Smooth muscle cell (in vitro differentiated cells): ENCODE measurements around the gene PCDHB3. TPM values are rescaled to one million over a fixed set of nuclear protein-coding genes. Genes with fewer than 3 reads are reported as not detected.
"Not testable (repeated sequence)": the region's sequence is repeated elsewhere in the genome, so short reads cannot be mapped to it uniquely, and the experiment has no call there.

Experiments
- DNase-seq: peaks from one replicate; lab custom pipeline; 2025; ENCODE audit not compliant: unreplicated experiment; lab: John Stamatoyannopoulos, UW
- H2AFZ ChIP-seq: fragments of 200-600 bp; sonication (generic); 2 replicates; pipeline ENCODE4 v1.6.0; 2016; ENCODE audit warnings: antibody characterized with exemption, low read depth, mild to moderate bottlenecking
- H3F3A ChIP-seq: fragments of 200-600 bp; sonication (generic); 2 replicates; pipeline ENCODE4 v1.6.0; 2017; ENCODE audit warnings: antibody characterized with exemption, low read depth
- H3K27ac ChIP-seq: fragments of 200-600 bp; sonication (generic); 2 replicates; pipeline ENCODE4 v1.5.1; 2016; ENCODE audit warnings: low read depth, mild to moderate bottlenecking
- H3K27me3 ChIP-seq: fragments of 200-600 bp; sonication (generic); 2 replicates; pipeline ENCODE4 v1.6.1; 2016; ENCODE audit warnings: low read depth, mild to moderate bottlenecking
- H3K36me3 ChIP-seq: fragments of 200-600 bp; sonication (generic); 2 replicates; pipeline ENCODE4 v1.5.1; 2016; ENCODE audit warnings: low read depth
- H3K4me1 ChIP-seq: fragments of 200-600 bp; sonication (generic); 2 replicates; pipeline ENCODE4 v1.5.1; 2016; ENCODE audit warnings: low read depth
- H3K4me2 ChIP-seq: fragments of 200-600 bp; sonication (generic); 2 replicates; pipeline ENCODE4 v1.6.0; 2016; ENCODE audit warnings: mild to moderate bottlenecking
- H3K4me3 ChIP-seq: fragments of 200-600 bp; sonication (generic); 2 replicates; pipeline ENCODE4 v1.5.1; 2016; ENCODE audit warnings: mild to moderate bottlenecking
- H3K79me2 ChIP-seq: fragments of 200-600 bp; sonication (generic); 2 replicates; pipeline ENCODE4 v1.6.0; 2016; ENCODE audit warnings: low read depth, mild to moderate bottlenecking
- H3K9ac ChIP-seq: fragments of 200-600 bp; sonication (generic); 2 replicates; pipeline ENCODE4 v1.6.0; 2016; ENCODE audit warnings: low read depth
- H3K9me3 ChIP-seq: fragments of 200-600 bp; sonication (generic); replicated peaks from 2 replicates; pipeline ENCODE4 v1.5.1; 2016; ENCODE audit warnings: low read depth
- H4K20me1 ChIP-seq: fragments of 200-600 bp; sonication (generic); 2 replicates; pipeline ENCODE4 v1.6.0; 2016; ENCODE audit warnings: low read depth
- WGBS: methylation state at CpG from one replicate; pipeline ENCODE4 v1.1.7; 2016; ENCODE audit warnings: low lambda C conversion rate; 5-methylcytosine and 5-hydroxymethylcytosine counted together
- polyA plus RNA-seq: library from polyadenylated mRNA; unstranded; fragments of >200 nt; fragmentation: Nextera tagmentation; extraction: Ambion mirVana; gene quantifications from 2 replicates; pipeline ENCODE4 v1.2.1, GENCODE V29; 2016
- total RNA-seq: library from RNA; depleted of rRNA; stranded (reverse); fragments of >200 nt; gene quantifications from 2 replicates; pipeline ENCODE4 v1.2.3, GENCODE V29; 2014
- TF ChIP-seq, protein P1 (sequence below): fragments of 200-600 bp; sonication (generic); IDR thresholded peaks from 2 replicates; pipeline ENCODE4 v1.5.1; 2017; ENCODE audit warnings: borderline replicate concordance, mild to moderate bottlenecking, antibody characterized with exemption; ENCODE audit not compliant: insufficient read depth, poor library complexity, severe bottlenecking

PCDHB3 gene
- total and polyA plus RNA-seq, 2 experiments from 2014 or later, result 1.8 to 3.8 TPM

DNA sequence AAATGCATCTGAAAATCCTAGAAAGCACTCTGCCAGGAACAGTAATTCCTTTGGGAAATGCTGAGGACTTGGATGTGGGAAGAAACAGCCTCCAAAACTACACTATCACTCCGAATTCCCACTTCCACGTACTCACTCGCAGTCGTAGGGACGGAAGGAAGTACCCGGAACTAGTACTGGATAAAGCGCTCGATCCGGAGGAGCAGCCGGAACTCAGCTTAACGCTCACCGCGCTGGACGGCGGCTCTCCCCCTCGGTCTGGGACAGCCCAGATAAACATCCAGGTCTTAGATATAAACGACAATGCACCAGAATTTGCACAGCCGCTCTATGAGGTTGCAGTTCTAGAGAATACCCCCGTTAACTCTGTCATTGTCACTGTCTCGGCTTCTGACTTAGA is 786 bp downstream of the PCDHB3 start:
- H3K4me1 ChIP-seq, result no peaks in the 10 kb centered on the region
- no peak overlapping the region for H3K4me2 ChIP-seq
- DNase-seq, result no peak
- peaks cover 26% of the 10 kb centered on the region for H3K79me2 ChIP-seq
- TF ChIP-seq, protein P1, sequence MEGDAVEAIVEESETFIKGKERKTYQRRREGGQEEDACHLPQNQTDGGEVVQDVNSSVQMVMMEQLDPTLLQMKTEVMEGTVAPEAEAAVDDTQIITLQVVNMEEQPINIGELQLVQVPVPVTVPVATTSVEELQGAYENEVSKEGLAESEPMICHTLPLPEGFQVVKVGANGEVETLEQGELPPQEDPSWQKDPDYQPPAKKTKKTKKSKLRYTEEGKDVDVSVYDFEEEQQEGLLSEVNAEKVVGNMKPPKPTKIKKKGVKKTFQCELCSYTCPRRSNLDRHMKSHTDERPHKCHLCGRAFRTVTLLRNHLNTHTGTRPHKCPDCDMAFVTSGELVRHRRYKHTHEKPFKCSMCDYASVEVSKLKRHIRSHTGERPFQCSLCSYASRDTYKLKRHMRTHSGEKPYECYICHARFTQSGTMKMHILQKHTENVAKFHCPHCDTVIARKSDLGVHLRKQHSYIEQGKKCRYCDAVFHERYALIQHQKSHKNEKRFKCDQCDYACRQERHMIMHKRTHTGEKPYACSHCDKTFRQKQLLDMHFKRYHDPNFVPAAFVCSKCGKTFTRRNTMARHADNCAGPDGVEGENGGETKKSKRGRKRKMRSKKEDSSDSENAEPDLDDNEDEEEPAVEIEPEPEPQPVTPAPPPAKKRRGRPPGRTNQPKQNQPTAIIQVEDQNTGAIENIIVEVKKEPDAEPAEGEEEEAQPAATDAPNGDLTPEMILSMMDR, result no peak
- H2AFZ ChIP-seq, result no peak overlapping the region
- 93% methylated on average over 19 of the region's 20 CpGs for WGBS
- H3K9me3 ChIP-seq, result peaks cover 23% of the 10 kb centered on the region
- no peak overlapping the region for H3K4me3 ChIP-seq
- H3K36me3 ChIP-seq, result peaks cover 38% of the 10 kb centered on the region
- H3K27me3 ChIP-seq, result no peaks in the 10 kb centered on the region
- no peak overlapping the region for H3K9ac ChIP-seq
- no peak overlapping the region for H3K27ac ChIP-seq
- H3F3A ChIP-seq, result no peaks in the 10 kb centered on the region
- no peaks in the 10 kb centered on the region for H4K20me1 ChIP-seq

DNA sequence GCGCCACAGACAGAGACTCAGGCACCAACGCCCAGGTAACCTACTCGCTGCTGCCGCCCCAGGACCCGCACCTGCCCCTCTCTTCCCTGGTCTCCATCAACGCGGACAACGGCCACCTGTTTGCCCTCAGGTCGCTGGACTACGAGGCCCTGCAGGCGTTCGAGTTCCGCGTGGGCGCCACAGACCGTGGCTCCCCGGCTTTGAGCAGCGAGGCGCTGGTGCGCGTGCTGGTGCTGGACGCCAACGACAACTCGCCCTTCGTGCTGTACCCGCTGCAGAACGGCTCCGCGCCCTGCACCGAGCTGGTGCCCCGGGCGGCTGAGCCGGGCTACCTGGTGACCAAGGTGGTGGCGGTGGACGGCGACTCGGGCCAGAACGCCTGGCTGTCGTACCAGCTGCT is 1.8 kb downstream of the PCDHB3 start:
- H3K4me1 ChIP-seq, H2AFZ ChIP-seq, H3K27ac ChIP-seq, H3F3A ChIP-seq, DNase-seq, H3K9ac ChIP-seq, H4K20me1 ChIP-seq, H3K4me3 ChIP-seq, H3K4me2 ChIP-seq, H3K27me3 ChIP-seq: not testable (repeated sequence)
- Histone ChIP-seq H3K36me3 (peaks cover 36% of the 10 kb centered on the region), H3K9me3 (peaks cover 22% of the 10 kb centered on the region), H3K79me2 (peaks cover 25% of the 10 kb centered on the region)
- WGBS, result 99% methylated on average over 21 of the region's 39 CpGs

GRCh38 chr5:141102471-141102870 is 2.2 kb downstream of the PCDHB3 start:
- WGBS, result 99% methylated on average over 29 of the region's 38 CpGs

GRCh38 chr5:141105350-141105749 is 5.1 kb downstream of the PCDHB3 start:
- Histone ChIP-seq H3K27me3 (no peaks in the 10 kb centered on the region), H3K9me3 (peaks cover 16% of the 10 kb centered on the region), H4K20me1 (no peaks in the 10 kb centered on the region), H3K4me3 (no peak overlapping the region), H3K27ac (no peak overlapping the region), H3K4me1 (no peaks in the 10 kb centered on the region), H2AFZ (no peak overlapping the region), H3K4me2 (no peak overlapping the region), H3F3A (no peaks in the 10 kb centered on the region), H3K9ac (no peak overlapping the region), H3K36me3 (peaks cover 11% of the 10 kb centered on the region), H3K79me2 (peaks cover 3% of the 10 kb centered on the region)
- WGBS, result 95% methylated on average over 2 of the region's 2 CpGs
- no peak for DNase-seq
- TF ChIP-seq, protein P1, result no peak

More at GRCh38 chr5:141102471-141102870, 2.2 kb downstream of the PCDHB3 start:
- Histone ChIP-seq H3K36me3 (peaks cover 32% of the 10 kb centered on the region), H3K79me2 (peaks cover 21% of the 10 kb centered on the region), H3K9me3 (peaks cover 18% of the 10 kb centered on the region)
- DNase-seq, H4K20me1 ChIP-seq, H3K27me3 ChIP-seq, H3K4me1 ChIP-seq, H3F3A ChIP-seq, H2AFZ ChIP-seq, H3K4me3 ChIP-seq, H3K4me2 ChIP-seq, H3K27ac ChIP-seq, H3K9ac ChIP-seq: not testable (repeated sequence)

GRCh38 chr5:141119250-141119649 is 19.0 kb downstream of the PCDHB3 start:
- Histone ChIP-seq H3F3A (no peaks in the 10 kb centered on the region), H3K27ac (no peak overlapping the region), H3K4me3 (no peak overlapping the region), H2AFZ (no peak overlapping the region), H3K4me2 (no peak overlapping the region), H3K9me3 (peaks cover 12% of the 10 kb centered on the region), H3K36me3 (peaks cover 4% of the 10 kb centered on the region), H3K4me1 (no peaks in the 10 kb centered on the region), H3K9ac (no peak overlapping the region), H4K20me1 (no peaks in the 10 kb centered on the region), H3K27me3 (no peaks in the 10 kb centered on the region), H3K79me2 (no peaks in the 10 kb centered on the region)
- DNase-seq, result no peak
- WGBS, result 90% methylated on average over 2 of the region's 2 CpGs
- TF ChIP-seq, protein P1, result no peak
